GM19238 (cell line): Measurements from ENCODE around the gene ZNF554.

Source experiments
- DNase-seq: peaks from one replicate; pipeline ENCODE4 v3.0.0; 2011; ENCODE audit warnings: low spot score; ENCODE audit not compliant: insufficient read length

ZNF554 gene

GRCh38 chr19:2824129-2824528, 4.5 kb downstream of the ZNF554 start:
- no peak for DNase-seq

GRCh38 chr19:2827022-2827421, 7.4 kb downstream of the ZNF554 start:
- no peak for DNase-seq

- DNase-seq = no peak
These were observed 8.3 kb downstream of the ZNF554 start for GRCh38 chr19:2827840-2828489.

- DNase-seq = no peak
These were observed 14.7 kb downstream of the ZNF554 start for GRCh38 chr19:2834294-2834871.

- no peak for DNase-seq
These were observed 17.8 kb downstream of the ZNF554 start for GRCh38 chr19:2837430-2837829.

GRCh38 chr19:2840794-2841791, 21.4 kb downstream of the ZNF554 start, which contains the start of gene ZNF555:
ZNF555 (plus strand) TSS chr19:2841475; CDS start chr19:2841573, 98 bp downstream.
- DNase-seq = peak; percentile 94

- no peak for DNase-seq
These were observed 22.3 kb downstream of the ZNF554 start for GRCh38 chr19:2841855-2842574.

GRCh38 chr19:2845107-2845506, 25.4 kb downstream of the ZNF554 start:
- no peak for DNase-seq

- DNase-seq = no peak
These were observed 26.7 kb downstream of the ZNF554 start for GRCh38 chr19:2846180-2846894.

- no peak for DNase-seq
These were observed 27.8 kb downstream of the ZNF554 start for GRCh38 chr19:2847507-2847906.

- no peak for DNase-seq
These were observed 28.9 kb downstream of the ZNF554 start for GRCh38 chr19:2848616-2849015.

GRCh38 chr19:2850256-2850925, 30.7 kb downstream of the ZNF554 start:
- DNase-seq = no peak

- no peak for DNase-seq
These were observed 32.9 kb downstream of the ZNF554 start for GRCh38 chr19:2852598-2852997.

GRCh38 chr19:2853015-2853606, 33.4 kb downstream of the ZNF554 start:
- no peak for DNase-seq

GRCh38 chr19:2854849-2855248, 35.2 kb downstream of the ZNF554 start:
- no peak for DNase-seq

- DNase-seq = no peak
These were observed 36.9 kb downstream of the ZNF554 start for GRCh38 chr19:2856457-2857050.

GRCh38 chr19:2858864-2859263, 39.2 kb downstream of the ZNF554 start:
- DNase-seq = no peak

- no peak for DNase-seq
These were observed 44.1 kb downstream of the ZNF554 start for GRCh38 chr19:2863816-2864215.

- no peak for DNase-seq
These were observed 45.8 kb downstream of the ZNF554 start for GRCh38 chr19:2865334-2866100.
